Measurements from ENCODE around the gene FAM117A. TPM values are rescaled to one million over a fixed set of nuclear protein-coding genes. Genes with fewer than 3 reads are reported as not detected.
"Not testable (repeated sequence)": the region's sequence is repeated elsewhere in the genome, so short reads cannot be mapped to it uniquely, and the experiment has no call there.

FAM117A gene
- total RNA-seq, 1 donor from 2014 or later: 19.0 TPM

GRCh38 chr17:49694847-49695697, 68.9 kb downstream of the FAM117A start:
- peak; percentile 20 for ATAC-seq
- peak; percentile 79 for DNase-seq (ENCODE audit: low spot score)
- intact Hi-C loops (cut with DNase I): loop anchor here (5.0 kb wide), 2 partner anchors 123 to 703 kb away; no protein-coding TSS in a partner anchor

- intact Hi-C loops (cut with DNase I): loop anchor here (5.0 kb wide), 1 partner anchor 700 kb away; no protein-coding TSS in a partner anchor
- DNase-seq (ENCODE audit: low spot score) (no peak), ATAC-seq (no peak)
Measured at GRCh38 chr17:49692751-49693150, 71.2 kb downstream of the FAM117A start.

GRCh38 chr17:49691677-49692191, 72.2 kb downstream of the FAM117A start:
- DNase-seq (ENCODE audit: low spot score) (no peak), ATAC-seq (peak; percentile 58)
- intact Hi-C loops (cut with DNase I): loop anchor here (5.0 kb wide), 1 partner anchor 699 kb away; no protein-coding TSS in a partner anchor

- DNase-seq (ENCODE audit: low spot score) (no peak), ATAC-seq (peak; percentile 80)
- intact Hi-C loops (cut with DNase I): loop anchor here (5.0 kb wide), 1 partner anchor 699 kb away; no protein-coding TSS in a partner anchor
Measured at GRCh38 chr17:49691086-49691676, 72.8 kb downstream of the FAM117A start.

- intact Hi-C loops (cut with DNase I): loop anchor here (5.0 kb wide), 1 partner anchor 698 kb away; no protein-coding TSS in a partner anchor
- no peak for DNase-seq (ENCODE audit: low spot score)
- ATAC-seq: no peak
Measured at GRCh38 chr17:49690256-49690655, 73.7 kb downstream of the FAM117A start.

GRCh38 chr17:49688848-49689247, 75.1 kb downstream of the FAM117A start:
- DNase-seq (ENCODE audit: low spot score) (no peak), ATAC-seq (no peak)
- intact Hi-C loops (cut with DNase I): no loop called here

- no peak for DNase-seq (ENCODE audit: low spot score)
- ATAC-seq: no peak
- intact Hi-C loops (cut with DNase I): no loop called here
Measured at GRCh38 chr17:49687878-49688491, 75.9 kb downstream of the FAM117A start.

- DNase-seq (ENCODE audit: low spot score) (no peak), ATAC-seq (no peak)
- intact Hi-C loops (cut with DNase I): no loop called here
Measured at GRCh38 chr17:49681106-49681979, 82.6 kb downstream of the FAM117A start.

- DNase-seq (ENCODE audit: low spot score): no peak
- no peak for ATAC-seq
- intact Hi-C loops (cut with DNase I): no loop called here
Measured at GRCh38 chr17:49680314-49680713, 83.6 kb downstream of the FAM117A start.

- peak; percentile 99 for DNase-seq (ENCODE audit: low spot score)
- intact Hi-C loops (cut with DNase I): no loop called here
- peak; percentile 99 for ATAC-seq
Measured at GRCh38 chr17:49677933-49678847, 85.7 kb downstream of the FAM117A start, which contains the start of gene SPOP. SPOP (minus strand) TSS chr17:49678097; CDS start chr17:49622810, 55,287 bp downstream.

- ATAC-seq (peak; percentile 93), DNase-seq (ENCODE audit: low spot score) (peak; percentile 98)
- intact Hi-C loops (cut with DNase I): no loop called here
Measured at GRCh38 chr17:49677134-49677932, 86.6 kb downstream of the FAM117A start.

GRCh38 chr17:49676276-49676868, 87.6 kb downstream of the FAM117A start:
- no peak for ATAC-seq
- intact Hi-C loops (cut with DNase I): no loop called here
- DNase-seq (ENCODE audit: low spot score): no peak

- intact Hi-C loops (cut with DNase I): no loop called here
- ATAC-seq (no peak), DNase-seq (ENCODE audit: low spot score) (no peak)
Measured at GRCh38 chr17:49674507-49674906, 89.4 kb downstream of the FAM117A start.

GRCh38 chr17:49673679-49674078, 90.3 kb downstream of the FAM117A start:
- intact Hi-C loops (cut with DNase I); ATAC-seq; DNase-seq (ENCODE audit: low spot score): not testable (repeated sequence)

GRCh38 chr17:49670641-49671040, 93.3 kb downstream of the FAM117A start:
- ATAC-seq (no peak), DNase-seq (ENCODE audit: low spot score) (no peak)
- intact Hi-C loops (cut with DNase I): no loop called here

GRCh38 chr17:49670002-49670401, 93.9 kb downstream of the FAM117A start:
- DNase-seq (ENCODE audit: low spot score) (no peak), ATAC-seq (no peak)
- intact Hi-C loops (cut with DNase I): no loop called here

Measured in sciatic nerve (tissue), 2 donors.